ENCODE data around the gene SLC25A33. TPM values are rescaled to one million over a fixed set of nuclear protein-coding genes. Genes with fewer than 3 reads are reported as not detected.

SLC25A33 gene
- total RNA-seq, 1 experiment from 2014 or later: 9.4 TPM

DNA sequence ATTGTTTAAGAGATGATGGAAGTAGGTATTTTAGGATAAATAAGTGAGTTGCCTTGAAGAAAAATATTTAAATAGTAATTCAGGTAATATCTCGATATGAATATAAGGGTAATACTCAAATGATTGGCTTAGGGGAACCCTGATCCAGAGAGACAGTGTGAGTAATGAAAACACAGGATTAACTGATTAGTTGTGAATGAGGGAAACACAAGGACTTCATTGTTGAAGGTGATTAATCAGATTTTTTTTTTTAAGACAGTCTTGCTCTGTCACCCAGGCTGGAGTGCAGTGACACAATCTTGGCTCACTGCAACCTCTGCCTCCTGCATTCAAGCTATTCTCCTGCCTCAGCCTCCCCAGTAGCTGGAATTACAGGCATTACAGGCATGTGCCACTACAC is 12.7 kb downstream of the SLC25A33 start:
- H2BK12ac ChIP-seq (ENCODE audit: insufficient read length, low read depth, low read length): no peak overlapping the region
- H2BK5ac ChIP-seq (ENCODE audit: insufficient read length, low read length): no peak overlapping the region
- H3K23ac ChIP-seq (ENCODE audit: insufficient read length, low read depth, low read length): no peak overlapping the region
- no peak overlapping the region for H3K18ac ChIP-seq (ENCODE audit: insufficient read length, low read depth, low read length)
- no peaks in the 10 kb centered on the region for H3K9me3 ChIP-seq (ENCODE audit: control insufficient read depth, low read depth, low read length)
- H2AFZ ChIP-seq (ENCODE audit: low read length): no peak overlapping the region
- no peak overlapping the region for H3K56ac ChIP-seq (ENCODE audit: insufficient read length, low read depth, low read length)
- no peak overlapping the region for H3K27ac ChIP-seq (ENCODE audit: insufficient read length, low read depth, low read length)
- H3K4ac ChIP-seq (ENCODE audit: low read depth, low read length): no peak overlapping the region
- H3K36me3 Mint-ChIP-seq (ENCODE audit: insufficient read depth in 1 of 3, low read depth in 3 of 3): peaks cover 24 to 32% (median 26%) of the 10 kb centered on the region in 3 experiments; a peak in 6 of 7 replicates
- peaks cover 21% of the 10 kb centered on the region; the same call in 1 of the 2 replicates for H3K79me2 ChIP-seq (ENCODE audit: insufficient read depth, low read length)
- no peaks in the 10 kb centered on the region for H3K4me1 ChIP-seq (ENCODE audit: insufficient read depth, low read length)
- no peaks in the 10 kb centered on the region for H3K23me2 ChIP-seq (ENCODE audit: insufficient read length, low read depth, low read length, poor library complexity, severe bottlenecking)
- peaks cover 0 to under 1% of the 10 kb centered on the region in 2 experiments; a peak in 1 of 4 replicates for H3K4me1 Mint-ChIP-seq
- no peak overlapping the region for H4K91ac ChIP-seq (ENCODE audit: insufficient read length, low read depth, low read length)
- H2BK120ac ChIP-seq (ENCODE audit: low read depth, low read length, poor library complexity, severe bottlenecking): no peak overlapping the region
- no peak for DNase-seq
- peaks cover 2% of the 10 kb centered on the region for H3K79me1 ChIP-seq (ENCODE audit: insufficient read depth, low read depth, low read length, poor library complexity, severe bottlenecking)
- no peak overlapping the region for H3K14ac ChIP-seq (ENCODE audit: insufficient read depth, low read length)
- H3K27me3 Mint-ChIP-seq (ENCODE audit: low read depth): peaks cover 23% of the 10 kb centered on the region
- H4K5ac ChIP-seq (ENCODE audit: insufficient read length, low read depth, low read length): no peak overlapping the region
- no peak overlapping the region for H3T11ph ChIP-seq (ENCODE audit: low read length)
- no peaks in the 10 kb centered on the region for H3K27me3 ChIP-seq (ENCODE audit: insufficient read depth, low read length)
- H2BK15ac ChIP-seq (ENCODE audit: low read depth, low read length): no peak overlapping the region
- no peak overlapping the region for H2AK5ac ChIP-seq (ENCODE audit: insufficient read length, low read length)
- H3K4me3 Mint-ChIP-seq: no peak overlapping the region
- no peak overlapping the region for H3K27ac Mint-ChIP-seq
- H3K9ac ChIP-seq (ENCODE audit: extremely low read depth, insufficient read length, low read length): no peak overlapping the region
- H4K8ac ChIP-seq (replicated peaks; ENCODE audit: insufficient read length, low read depth, low read length): no peak overlapping the region
- H3K4me2 ChIP-seq (ENCODE audit: insufficient read depth, insufficient read length, low read length): no peak overlapping the region
- H4K20me1 ChIP-seq (ENCODE audit: control insufficient read depth, insufficient read depth, insufficient read length): no peaks in the 10 kb centered on the region
- no peaks in the 10 kb centered on the region for H3K9me3 Mint-ChIP-seq
- no peak overlapping the region for H2BK20ac ChIP-seq (ENCODE audit: low read depth, low read length, poor library complexity, severe bottlenecking)
- TF ChIP-seq, protein P1, sequence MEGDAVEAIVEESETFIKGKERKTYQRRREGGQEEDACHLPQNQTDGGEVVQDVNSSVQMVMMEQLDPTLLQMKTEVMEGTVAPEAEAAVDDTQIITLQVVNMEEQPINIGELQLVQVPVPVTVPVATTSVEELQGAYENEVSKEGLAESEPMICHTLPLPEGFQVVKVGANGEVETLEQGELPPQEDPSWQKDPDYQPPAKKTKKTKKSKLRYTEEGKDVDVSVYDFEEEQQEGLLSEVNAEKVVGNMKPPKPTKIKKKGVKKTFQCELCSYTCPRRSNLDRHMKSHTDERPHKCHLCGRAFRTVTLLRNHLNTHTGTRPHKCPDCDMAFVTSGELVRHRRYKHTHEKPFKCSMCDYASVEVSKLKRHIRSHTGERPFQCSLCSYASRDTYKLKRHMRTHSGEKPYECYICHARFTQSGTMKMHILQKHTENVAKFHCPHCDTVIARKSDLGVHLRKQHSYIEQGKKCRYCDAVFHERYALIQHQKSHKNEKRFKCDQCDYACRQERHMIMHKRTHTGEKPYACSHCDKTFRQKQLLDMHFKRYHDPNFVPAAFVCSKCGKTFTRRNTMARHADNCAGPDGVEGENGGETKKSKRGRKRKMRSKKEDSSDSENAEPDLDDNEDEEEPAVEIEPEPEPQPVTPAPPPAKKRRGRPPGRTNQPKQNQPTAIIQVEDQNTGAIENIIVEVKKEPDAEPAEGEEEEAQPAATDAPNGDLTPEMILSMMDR (conservative IDR thresholded peaks at IDR 0.05): no peak
- 100% methylated on average over 1 of the region's 1 CpG for WGBS (ENCODE audit: extremely low coverage, insufficient read length, low lambda C conversion rate)

Measured in H9 (cell line).